ENCODE data around the gene RBM22. TPM values are rescaled to one million over a fixed set of nuclear protein-coding genes. Genes with fewer than 3 reads are reported as not detected.

Gene RBM22
- total RNA-seq, 1 donor from 2014 or later = 43.2 TPM

DNA sequence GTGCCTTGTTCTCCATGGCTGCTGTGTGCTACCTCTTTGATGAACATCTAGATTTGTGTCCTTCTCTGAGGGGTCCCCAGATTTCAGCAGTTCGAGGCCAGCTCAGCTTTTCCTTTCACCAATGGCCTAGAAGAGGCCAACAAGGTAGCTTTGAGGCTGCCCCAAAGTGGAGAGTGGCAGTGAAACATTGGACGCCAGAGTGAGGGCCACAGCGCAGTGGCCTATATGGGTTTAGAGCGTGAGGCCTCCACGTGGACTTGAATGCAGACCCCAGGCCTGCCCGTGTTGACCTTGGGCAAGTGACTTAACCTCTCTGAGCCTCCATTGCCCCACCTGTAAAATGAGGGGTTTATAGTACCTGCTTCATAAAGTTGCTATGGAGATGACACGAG lies 28.0 kb downstream of the RBM22 start:
- DNase-seq (ENCODE audit: extremely low read depth, low read depth, low spot score) = no peak

DNA sequence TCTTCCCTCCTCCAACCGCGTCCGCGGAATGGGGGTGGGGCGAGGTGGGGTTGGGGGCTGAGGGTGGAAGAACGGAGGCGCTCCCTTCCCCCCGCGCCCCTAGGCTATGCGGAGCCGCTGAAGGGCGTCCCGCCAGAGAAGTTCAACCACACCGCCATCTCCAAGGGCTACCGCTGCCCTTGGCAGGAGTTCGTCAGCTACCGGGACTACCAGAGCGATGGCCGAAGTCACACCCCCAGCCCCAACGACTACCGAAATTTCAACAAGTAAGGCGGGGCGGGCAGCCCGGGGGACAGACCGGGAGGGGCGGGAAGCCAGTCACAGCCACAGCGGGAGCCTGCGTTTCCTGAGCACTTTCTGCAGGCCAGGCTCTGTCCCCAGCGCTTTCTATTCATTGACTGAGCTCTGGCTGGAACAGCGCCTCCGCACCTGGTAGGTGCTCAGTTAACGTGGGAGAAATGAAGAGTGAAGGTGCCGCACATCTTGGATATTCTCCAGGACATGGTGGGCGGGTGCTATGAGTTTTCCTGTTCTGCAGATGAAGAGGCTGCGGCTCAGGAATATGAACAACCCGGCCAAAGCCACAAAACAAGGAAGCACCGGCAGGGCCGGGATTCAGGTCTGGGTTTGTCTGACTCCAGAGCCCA lies 28.5 kb downstream of the RBM22 start:
- no peak for DNase-seq (ENCODE audit: extremely low read depth, low read depth, low spot score)

DNA sequence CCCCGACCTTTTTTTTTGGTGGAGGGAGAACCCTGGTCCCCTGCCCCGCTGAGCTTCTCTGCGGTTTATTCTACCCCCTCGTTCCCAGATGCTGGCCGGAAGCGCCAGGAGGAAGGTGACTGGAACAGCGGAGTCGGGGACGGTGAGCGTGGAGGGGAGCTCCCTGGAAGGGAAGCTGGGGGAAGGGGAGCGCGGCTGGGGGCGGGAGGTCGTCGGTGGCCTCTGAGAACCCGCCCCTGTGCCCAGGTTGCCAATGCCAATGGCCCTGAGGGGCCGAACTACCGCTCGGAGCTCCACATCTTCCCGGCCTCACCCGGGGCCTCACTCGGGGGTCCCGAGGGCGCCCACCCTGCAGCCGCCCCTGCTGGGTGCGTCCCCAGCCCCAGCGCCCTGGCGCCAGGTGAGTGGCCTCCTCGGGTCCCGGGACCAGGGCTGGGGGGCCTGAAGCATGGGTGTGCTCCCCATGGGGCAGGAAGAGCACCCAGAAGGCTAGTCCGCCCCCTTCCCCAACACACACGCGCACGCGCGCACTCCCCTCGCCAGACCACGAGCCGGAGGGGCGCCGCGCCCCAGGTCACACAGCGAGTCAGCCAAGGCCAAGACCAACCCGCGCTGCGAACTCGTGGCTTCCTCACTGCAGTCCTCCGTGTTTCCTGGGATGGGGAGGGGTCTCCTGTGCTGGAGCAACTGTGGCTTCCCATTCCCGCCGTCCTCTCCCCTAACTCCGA lies 29.2 kb downstream of the RBM22 start:
- no peak for DNase-seq (ENCODE audit: extremely low read depth, low read depth, low spot score)

DNA sequence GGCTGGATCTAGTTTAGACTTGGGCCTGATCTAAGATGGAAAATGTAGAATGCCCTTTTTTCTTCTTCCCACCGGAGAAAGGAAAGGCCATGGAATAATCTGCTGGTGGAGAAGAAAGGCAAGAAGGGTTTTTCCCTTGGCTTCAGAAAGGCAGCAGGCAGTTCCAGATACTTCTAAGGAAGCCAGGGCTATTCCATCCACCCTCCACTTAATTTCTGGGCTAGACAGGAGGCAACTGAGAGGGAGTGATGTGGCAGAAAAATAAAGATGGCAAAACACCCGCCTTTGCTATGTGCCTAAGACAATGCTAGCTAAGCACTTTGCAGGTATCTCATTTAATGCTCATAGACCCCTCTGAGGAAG lies 29.9 kb downstream of the RBM22 start:
- DNase-seq (ENCODE audit: extremely low read depth, low read depth, low spot score) = no peak

DNA sequence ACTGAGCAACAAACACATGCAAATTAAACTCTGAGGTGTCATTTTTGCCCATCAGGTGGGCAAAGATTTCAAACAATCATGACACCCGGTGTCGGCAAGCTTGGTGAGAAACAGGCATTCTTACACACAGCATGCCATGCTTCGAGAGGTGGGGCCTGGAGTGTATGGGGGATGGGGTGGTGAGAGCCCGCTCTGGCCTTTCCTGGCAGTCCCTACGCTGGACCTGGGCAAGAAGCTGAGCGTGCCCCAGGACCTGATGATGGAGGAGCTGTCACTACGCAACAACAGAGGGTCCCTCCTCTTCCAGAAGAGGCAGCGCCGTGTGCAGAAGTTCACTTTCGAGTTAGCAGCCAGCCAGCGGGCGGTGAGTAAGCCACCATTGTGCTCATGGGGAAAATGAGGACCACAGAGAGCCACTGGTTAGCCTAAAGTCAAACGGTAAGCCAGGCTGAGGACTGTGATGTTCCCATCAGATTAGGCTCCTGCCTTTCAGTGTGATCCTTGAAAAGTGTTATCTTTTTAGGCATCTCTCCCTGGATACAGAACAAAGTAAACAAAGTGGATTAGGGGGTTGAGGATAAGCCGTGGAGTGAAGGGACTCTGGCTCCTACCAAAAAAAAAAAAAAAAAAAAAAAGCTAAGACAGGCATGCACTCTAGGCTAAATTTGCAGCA lies 30.5 kb downstream of the RBM22 start:
- DNase-seq (ENCODE audit: extremely low read depth, low read depth, low spot score) = no peak

DNA sequence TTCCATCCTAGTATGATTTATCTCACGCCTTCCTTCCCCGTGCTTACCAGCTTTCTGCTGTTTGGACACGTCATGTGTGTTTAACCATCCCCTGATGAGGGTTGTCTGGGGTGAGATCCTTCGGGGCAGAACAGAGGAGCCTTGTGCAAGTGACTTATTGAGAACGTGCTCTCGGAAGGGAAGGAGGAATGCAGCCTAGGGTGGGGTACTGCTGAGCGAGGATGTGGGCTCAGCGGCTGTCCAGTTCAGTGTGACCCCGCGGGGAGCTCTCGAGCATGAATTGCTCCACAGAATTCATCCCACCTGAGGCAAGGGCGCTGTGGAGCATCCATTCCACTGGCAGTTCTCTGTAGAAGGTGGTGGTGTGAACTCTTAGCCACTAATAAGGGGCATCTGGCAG lies 35.8 kb downstream of the RBM22 start:
- no peak for DNase-seq (ENCODE audit: extremely low read depth, low read depth, low spot score)

DNA sequence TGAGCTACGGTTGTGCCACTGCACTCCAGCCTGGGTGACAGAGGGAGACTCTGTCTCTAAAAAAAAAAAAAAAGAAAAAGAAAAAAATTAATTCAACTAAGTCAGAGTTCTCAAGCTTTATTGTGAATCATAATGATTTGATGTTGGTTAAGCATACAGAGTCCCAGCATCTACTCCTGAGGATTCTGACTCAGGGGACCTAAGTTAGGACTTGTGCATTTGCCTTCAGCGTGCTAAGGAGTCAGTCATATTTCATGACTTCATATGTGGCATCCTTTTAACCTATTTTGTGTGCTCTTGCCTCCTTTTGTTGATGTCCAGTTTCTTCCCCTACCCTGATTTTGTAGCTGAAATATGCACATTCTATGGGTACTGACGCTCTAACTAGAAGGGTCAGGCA lies 36.9 kb downstream of the RBM22 start:
- DNase-seq (ENCODE audit: extremely low read depth, low read depth, low spot score) = no peak

DNA sequence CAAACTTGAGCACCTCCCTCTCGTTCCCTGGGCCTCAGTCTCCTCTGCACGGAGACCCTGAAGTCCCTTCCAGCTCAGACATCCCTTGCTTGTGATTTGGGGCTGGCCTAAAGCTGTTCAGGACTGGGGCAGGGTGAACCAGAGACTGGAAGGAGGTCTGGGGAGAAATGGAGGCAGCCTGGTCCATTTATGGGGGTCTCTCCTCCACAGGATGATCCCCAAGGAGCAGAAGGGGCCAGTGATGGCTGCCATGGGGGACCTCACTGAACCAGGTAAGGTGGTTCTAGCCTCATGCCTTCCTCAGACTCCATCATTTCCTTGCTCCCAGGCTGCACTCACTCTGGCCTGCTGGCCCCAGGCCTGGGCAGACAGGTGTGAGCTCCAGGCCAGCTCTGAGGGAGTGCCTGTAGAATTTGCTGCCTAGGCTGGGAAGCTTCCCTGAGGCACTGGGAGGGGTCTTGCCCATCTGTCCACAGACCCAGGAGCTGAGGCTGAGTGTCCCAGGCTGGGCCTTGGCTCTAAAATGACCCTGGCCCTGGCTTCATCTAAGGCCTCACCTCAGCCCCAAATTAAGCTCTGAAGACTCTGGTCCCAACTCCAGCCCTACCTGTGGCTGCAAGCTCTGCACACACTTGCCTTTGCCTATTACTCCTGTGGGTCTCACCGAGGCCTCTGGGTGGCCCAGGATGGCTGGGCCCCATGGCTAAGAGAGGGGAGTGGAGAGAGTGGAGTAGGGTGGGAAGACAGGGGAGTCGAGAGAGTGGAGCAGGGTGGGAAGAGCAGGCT lies 37.9 kb downstream of the RBM22 start:
- DNase-seq (ENCODE audit: extremely low read depth, low read depth, low spot score) = no peak

DNA sequence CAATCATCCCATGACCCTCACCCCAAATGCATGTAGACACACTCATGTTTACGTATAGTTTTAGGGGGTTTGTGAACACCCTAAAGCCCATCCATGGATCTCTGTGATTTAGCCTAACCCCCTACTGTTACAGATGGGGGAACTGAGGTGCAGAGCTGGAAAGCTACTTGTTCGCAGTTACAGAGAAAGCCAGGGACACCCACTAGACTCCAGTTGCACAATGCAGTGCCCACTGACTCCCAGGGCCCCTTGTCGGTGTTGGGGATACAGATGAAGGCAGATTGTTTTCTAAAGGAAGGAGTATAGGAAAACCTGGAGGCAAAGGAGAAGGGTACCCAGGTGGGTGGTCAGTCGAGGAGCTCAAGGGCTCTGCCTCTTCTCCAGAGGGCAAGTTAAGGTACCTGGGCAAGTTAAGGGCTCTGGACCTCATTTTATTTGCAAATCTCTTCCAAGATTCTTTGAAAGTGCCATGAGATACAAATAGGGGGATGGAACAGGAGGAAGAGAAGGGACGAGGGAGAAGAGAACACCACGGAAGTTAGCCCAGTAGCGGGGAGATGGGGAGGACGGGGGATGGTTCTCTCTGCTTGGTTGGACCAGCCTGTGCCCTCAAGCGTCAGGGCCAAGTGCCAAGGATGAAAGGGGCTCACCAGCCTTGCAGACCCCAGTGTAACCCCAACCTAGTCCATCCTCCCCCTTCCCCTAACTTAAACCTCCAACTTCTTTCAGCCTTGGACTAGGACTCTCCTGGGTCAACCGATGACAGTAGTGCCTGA lies 38.9 kb downstream of the RBM22 start:
- no peak for DNase-seq (ENCODE audit: extremely low read depth, low read depth, low spot score)

DNA sequence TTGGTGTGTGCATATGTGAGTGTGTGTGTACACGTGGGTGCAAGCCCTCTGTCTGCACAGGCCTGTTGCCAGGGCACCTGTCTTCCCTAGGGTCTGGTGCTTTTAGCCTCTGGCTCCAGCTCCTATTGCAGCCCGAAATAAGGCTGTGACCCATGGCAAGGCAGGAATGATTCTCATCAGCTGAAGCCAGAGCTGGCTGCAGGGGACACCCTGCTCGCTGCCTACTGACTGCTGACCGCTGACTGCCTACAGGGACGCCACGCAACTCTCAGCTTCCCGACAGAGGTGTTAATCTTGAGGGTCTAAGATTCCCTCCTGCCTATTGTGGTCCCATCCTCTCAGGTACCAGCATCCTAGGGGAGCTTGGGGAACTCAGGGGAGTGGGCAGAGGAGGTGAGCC lies 39.8 kb downstream of the RBM22 start, which contains the start of gene MYOZ3:
Gene MYOZ3, plus strand, starts transcription at position 166 of the 400 bp plus-strand sequence. CDS start 1,691 bp downstream, outside the sequence.
- DNase-seq (ENCODE audit: extremely low read depth, low read depth, low spot score) = no peak

DNA sequence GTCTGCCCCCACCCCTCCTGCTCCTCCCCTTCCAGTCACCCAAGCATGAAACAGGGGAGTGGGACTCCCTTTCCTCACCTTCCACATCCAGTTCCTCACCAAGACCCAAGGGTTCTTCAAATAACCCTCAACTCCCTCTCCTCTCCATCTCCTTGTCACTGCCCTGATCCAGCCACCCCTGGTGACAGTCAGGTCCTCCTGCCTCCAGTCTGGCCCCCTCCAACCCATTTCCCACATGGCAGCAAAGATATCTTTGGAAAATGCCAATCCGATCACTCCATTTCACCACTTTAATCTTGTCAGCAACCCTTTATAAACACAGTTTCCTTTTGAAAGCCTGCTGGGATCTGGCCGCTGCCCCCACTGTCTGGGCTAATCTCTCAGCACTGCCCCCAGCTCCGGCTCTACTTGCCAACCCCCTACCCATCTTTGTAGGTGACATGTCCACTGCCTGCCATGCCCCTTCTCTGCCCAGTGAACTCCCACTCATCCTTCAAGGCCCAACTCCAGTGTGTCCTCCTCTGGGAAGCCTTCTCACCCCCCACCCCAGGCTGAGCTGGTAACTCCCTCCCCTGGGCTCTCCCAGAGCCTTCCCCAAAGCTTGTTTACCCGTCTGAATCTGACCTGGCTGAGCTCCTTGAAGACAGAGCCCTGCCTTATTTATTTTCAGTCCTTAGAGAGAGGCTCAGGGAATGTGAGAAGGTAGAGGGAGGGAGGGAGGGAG lies 40.6 kb downstream of the RBM22 start:
- no peak for DNase-seq (ENCODE audit: extremely low read depth, low read depth, low spot score)

DNA sequence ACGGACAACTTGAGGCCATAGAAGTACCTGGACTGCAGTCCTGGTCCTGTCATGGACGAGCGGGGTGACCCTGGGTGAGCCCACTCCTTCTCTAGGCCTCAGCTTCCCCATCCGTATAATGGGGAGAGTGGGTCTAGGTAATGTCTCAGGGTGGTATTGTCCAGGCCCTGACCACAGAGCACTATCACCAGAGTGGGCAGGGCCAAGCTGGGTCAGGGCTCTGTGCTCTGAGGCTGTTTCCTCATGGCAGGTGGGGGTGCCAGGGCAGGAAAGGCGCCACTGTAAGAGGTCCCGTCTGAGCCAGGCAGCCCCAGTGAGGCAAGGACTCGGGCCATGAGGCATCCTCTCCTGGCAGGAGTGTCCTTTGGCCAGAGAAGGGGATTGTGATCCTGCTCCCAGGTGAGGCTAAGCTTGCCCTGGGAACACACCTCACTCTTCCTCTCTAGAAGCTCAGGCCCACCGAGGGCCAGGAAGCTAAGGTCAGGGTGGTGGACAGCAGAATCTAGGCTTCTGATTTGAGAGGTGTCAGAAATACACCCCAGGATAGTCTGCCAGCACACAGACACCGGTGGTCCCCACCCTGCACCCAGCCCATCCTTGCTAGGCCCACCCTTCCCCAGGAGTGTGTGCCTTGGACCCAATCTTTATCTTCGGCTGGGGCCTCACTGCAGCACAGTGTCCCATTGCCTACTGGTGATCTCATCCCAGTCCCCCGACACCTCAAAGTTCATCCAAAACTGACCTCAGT lies 41.3 kb downstream of the RBM22 start:
- no peak for DNase-seq (ENCODE audit: extremely low read depth, low read depth, low spot score)

DNA sequence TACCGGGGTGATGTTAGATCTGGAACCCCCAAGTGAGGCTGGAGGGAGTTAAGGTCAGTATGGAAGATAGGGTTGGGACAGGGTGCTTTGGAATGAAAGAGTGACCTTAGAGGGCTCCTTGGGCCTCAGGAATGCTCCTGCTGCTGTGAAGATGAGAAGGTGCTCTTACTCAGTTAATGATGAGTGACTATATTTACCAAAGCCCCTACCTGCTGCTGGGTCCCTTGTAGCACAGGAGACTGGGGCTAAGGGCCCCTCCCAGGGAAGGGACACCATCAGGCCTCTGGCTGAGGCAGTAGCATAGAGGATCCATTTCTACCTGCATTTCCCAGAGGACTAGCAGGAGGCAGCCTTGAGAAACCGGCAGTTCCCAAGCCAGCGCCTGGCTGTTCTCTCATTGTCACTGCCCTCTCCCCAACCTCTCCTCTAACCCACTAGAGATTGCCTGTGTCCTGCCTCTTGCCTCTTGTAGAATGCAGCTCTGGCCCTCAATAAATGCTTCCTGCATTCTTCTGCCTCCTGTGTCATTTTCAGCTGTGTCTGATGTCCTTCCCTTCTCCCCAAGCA lies 42.1 kb downstream of the RBM22 start:
- no peak for DNase-seq (ENCODE audit: extremely low read depth, low read depth, low spot score)

DNA sequence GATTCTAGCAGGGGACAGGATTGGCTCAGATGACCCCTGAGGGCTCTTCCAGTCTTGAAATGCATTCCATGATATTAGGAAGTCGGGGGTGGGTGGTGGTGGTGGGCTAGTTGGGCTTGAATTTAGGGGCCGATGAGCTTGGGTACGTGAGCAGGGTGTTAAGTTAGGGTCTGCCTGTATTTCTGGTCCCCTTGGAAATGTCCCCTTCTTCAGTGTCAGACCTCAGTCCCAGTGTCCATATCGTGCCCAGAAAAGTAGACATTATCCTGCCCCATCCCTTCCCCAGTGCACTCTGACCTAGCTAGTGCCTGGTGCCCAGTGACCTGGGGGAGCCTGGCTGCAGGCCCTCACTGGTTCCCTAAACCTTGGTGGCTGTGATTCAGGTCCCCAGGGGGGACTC lies 42.7 kb downstream of the RBM22 start:
- no peak for DNase-seq (ENCODE audit: extremely low read depth, low read depth, low spot score)

DNA sequence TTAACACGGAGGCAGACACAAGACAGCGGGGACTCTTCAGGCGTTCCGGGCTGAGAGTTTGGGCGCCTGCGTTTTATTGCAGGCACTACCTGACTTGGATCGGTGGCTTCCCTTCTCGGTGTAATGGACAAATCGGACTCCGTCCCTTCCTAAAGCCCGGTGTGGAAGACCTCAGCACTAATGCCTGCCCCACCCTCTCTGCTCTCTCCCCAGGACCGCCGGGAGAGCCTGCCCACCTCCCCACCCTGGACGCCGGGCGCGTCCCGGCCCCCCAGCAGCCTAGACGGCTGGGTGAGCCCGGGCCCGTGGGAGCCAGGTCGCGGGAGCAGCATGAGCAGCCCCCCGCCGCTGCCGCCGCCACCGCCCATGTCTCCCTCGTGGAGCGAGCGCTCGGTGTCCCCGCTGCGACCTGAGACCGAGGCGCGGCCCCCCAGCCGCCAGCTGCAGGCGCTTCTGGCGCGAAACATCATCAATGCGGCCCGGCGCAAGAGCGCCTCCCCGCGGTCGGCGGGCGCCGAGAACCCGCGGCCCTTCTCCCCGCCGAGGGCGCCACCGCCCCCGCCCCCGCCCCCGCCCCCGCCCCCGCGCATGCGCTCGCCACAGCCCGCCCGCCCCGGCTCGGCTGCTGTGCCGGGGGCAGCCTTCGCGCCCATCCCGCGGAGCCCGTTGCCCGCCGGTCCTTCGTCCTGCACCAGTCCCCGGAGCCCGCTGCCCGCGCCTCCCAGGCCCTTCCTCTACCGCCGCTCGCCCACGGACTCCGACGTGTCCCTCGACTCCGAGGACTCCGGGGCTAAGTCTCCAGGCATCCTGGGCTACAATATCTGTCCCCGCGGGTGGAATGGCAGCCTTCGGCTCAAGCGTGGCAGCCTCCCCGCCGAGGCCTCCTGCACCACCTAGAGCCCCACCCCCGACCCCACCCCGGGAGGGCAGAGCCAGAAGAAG lies 44.4 kb downstream of the RBM22 start:
- no peak for DNase-seq (ENCODE audit: extremely low read depth, low read depth, low spot score)

DNA sequence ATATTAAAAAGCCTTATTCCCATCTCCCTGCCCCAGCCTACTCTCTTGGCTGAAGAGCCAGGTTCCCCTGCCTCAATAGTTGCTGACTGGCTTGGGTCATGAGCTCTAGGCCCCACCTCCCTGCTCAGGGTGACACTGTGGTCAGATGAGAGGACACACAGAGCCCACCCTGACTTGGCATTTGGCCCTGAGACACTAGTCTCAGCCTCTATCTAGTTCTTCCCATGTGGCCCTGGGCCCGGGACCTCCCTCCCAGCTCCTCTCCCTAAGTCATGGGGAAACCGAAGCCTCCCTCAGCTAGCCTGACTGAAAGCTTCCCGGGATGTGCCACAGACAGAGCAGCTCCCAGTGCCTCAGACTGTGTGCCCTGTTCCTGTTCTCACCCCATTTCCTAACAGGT lies 45.6 kb downstream of the RBM22 start:
- no peak for DNase-seq (ENCODE audit: extremely low read depth, low read depth, low spot score)

DNA sequence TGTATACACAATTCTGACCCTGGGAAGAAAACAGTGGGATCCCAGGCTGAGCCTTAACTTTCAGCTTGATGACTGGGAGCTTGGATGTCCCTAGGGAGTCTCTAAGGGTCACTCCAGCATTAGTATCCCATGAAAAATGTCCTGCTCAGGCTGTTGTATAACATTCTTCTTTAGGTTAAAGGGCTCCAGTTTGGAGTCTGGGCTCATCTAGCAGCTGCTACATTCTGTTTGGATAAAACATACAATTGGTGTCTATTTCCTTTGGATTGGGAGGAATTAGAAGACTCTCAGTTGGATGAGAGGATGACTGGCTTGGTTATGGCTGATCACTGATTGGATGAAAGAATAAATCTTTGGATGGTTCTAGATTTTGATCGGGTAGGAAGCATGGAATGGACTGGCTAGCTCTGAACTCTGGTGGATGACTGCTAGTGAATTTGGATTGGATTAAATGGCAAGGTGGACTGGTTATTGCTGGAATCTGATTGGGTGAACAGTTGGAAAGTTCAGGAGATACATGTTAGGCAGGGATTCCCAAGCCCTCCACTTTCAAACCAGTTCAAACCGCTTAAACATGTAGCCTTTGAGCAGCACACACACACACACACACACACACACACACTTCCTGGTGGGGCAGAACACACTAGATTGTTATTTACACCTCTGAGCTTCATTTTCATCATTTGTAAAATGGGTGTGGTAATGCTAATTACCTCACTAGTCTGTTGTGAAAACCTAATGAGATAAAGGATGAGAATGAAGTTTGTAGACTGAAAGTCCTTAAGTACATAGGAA lies 46.9 kb downstream of the RBM22 start:
- no peak for DNase-seq (ENCODE audit: extremely low read depth, low read depth, low spot score)

Measured in glomerular endothelial cell (primary cell).